ENCODE measurements around the gene UNC5C. TPM values are rescaled to one million over a fixed set of nuclear protein-coding genes. Genes with fewer than 3 reads are reported as not detected.
A peak's percentile ranks its signal among the peaks of the same experiment; 100 is the strongest.

Gene UNC5C
- total and polyA plus RNA-seq, 2 of the 8 experiments (the other 6 are each of a cell fraction or from before 2014, with no cell fraction given), result 0.30 to 1.3 TPM

DNA sequence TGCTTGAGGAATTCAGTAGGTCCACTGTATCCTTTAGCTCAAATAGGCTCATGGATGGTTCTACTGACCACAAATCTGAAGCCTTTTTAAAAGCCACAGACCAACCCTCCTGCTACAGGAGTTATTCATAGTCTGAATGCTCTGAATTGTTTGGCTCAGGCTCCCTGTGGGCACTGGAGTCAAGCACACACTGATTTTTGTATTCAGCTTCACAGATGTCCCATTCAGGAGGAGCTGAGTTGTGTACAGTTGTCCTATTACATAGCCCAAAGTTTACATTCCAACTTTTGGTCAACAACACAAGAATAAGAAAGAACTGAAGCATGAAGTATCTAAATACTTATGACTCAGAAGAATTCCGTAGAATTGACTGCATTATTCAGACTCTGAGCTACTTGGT, 243.9 kb downstream of the UNC5C start:
- Histone ChIP-seq H4K5ac (ENCODE audit: insufficient read length, low read depth, low read length) (no peak overlapping the region), H2BK12ac (ENCODE audit: low read depth, low read length) (no peak overlapping the region), H3K23ac (ENCODE audit: insufficient read length) (no peak overlapping the region), H4K8ac (ENCODE audit: extremely low read depth, insufficient read depth, low read length) (no peak overlapping the region), H3K9me3 (ENCODE audit: insufficient read depth in 2 of 2, low read depth in 1 of 2, low read length in 1 of 2) (no peaks in the 10 kb centered on the region), H4K91ac (replicated peaks; ENCODE audit: insufficient read length, low read length) (no peak overlapping the region), H2BK5ac (ENCODE audit: low read depth, low read length) (no peak overlapping the region), H3K36me3 (ENCODE audit: control insufficient read depth in 2 of 4, insufficient read depth in 4 of 4, low read length in 3 of 4) (no peaks in the 10 kb centered on the region), H3K4me2 (ENCODE audit: insufficient read depth in 1 of 2, low read depth in 2 of 2, low read length in 2 of 2) (no peak overlapping the region), H4K20me1 (replicated peaks in 1 of 2; ENCODE audit: control insufficient read depth in 1 of 2, insufficient read depth in 2 of 2, low read length in 2 of 2) (no peaks in the 10 kb centered on the region), H2BK15ac (ENCODE audit: low read length) (no peak overlapping the region), H3K56ac (replicated peaks; ENCODE audit: insufficient read length, low read depth, low read length) (no peak overlapping the region), H2AFZ (ENCODE audit: low read length) (no peak overlapping the region), H3K14ac (ENCODE audit: insufficient read length) (no peak overlapping the region), H2BK120ac (replicated peaks; ENCODE audit: low read depth, low read length) (no peak overlapping the region), H2AK5ac (ENCODE audit: low read depth, low read length) (no peak overlapping the region), H3K79me2 (ENCODE audit: control insufficient read depth in 1 of 2, insufficient read depth in 2 of 2, low read length in 2 of 2) (no peaks in the 10 kb centered on the region), H3K18ac (ENCODE audit: extremely low read depth, low read length) (no peak overlapping the region), H3K4me3 (ENCODE audit: extremely low read depth in 1 of 4, insufficient read depth in 2 of 4, low read depth in 3 of 4, low read length in 4 of 4) (no peak overlapping the region; a peak in 1 of 8 replicates), H3K4ac (replicated peaks; ENCODE audit: insufficient read length, low read depth, low read length) (no peak overlapping the region), H3K23me2 (ENCODE audit: low read depth, low read length) (no peaks in the 10 kb centered on the region), H3K27me3 (replicated peaks in 1 of 4; ENCODE audit: control insufficient read depth in 3 of 4, extremely low read depth in 1 of 4, insufficient read depth in 3 of 4, low read length in 3 of 4) (no peaks in the 10 kb centered on the region), H3K4me1 (replicated peaks in 1 of 4; ENCODE audit: control insufficient read depth in 3 of 4, insufficient read depth in 4 of 4, low read length in 3 of 4) (no peaks in the 10 kb centered on the region; a peak in 1 of 7 replicates), H3K9ac (replicated peaks in 1 of 4; ENCODE audit: extremely low read depth in 1 of 4, low read depth in 3 of 4, low read length in 3 of 4) (no peak overlapping the region), H2BK20ac (ENCODE audit: low read length) (no peak overlapping the region), H3K27ac (ENCODE audit: low read depth, low read length) (no peak overlapping the region), H3K79me1 (ENCODE audit: low read depth, low read length) (no peaks in the 10 kb centered on the region)
- TF ChIP-seq JUN (IDR thresholded peaks at IDR 0.05; ENCODE audit: low read depth, low read length), result no peak
- 0 out of 4 replicates have a peak, but pooled peaks of 1 of the 2 experiments have one; percentile 29 for TF ChIP-seq HDAC2 (IDR thresholded peaks at IDR 0.05; ENCODE audit: borderline replicate concordance in 1 of 2, low read depth in 2 of 2, low read length in 2 of 2)
- no peak for DNase-seq (ENCODE audit: low read depth in 1 of 2, low spot score in 2 of 2)
- CTCF ChIA-PET (ENCODE audit: partially characterized antibody), result no interaction called here
- POLR2A ChIA-PET (ENCODE audit: partially characterized antibody), result no interaction called here
- no peak for FAIRE-seq
- WGBS, 2 experiments (ENCODE audit: extremely low coverage in 1 of 2, insufficient coverage in 1 of 2, insufficient read length in 1 of 2, insufficient replicate concordance in 2 of 2, low coverage in 1 of 2, low lambda C conversion rate in 2 of 2, missing lambda C conversion rate in 1 of 2), result 77% methylated on average over 1 of the region's 1 CpG; no CpG with 5 or more reads in 1 of the 2 experiments
